ENCODE data around the gene DCST2.

DCST2 gene

DNA sequence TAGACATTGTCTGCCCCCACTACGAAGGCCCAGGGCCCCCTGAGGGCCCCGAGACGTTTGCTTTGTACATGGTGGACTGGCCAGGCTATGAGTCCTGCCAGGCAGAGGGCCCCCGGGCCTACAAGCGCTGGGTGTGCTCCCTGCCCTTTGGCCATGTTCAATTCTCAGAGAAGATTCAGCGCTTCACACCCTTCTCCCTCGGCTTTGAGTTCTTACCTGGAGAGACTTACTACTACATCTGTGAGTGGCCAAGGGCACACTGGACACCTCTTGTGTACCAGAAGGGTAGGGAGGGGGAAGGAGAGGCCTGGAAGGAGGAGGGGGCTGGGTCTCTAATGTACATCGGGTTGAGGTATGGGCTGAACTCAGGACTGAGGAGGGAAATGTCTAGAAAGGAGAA is 33.2 kb upstream of the DCST2 start:
- TF ChIP-seq, protein P1, sequence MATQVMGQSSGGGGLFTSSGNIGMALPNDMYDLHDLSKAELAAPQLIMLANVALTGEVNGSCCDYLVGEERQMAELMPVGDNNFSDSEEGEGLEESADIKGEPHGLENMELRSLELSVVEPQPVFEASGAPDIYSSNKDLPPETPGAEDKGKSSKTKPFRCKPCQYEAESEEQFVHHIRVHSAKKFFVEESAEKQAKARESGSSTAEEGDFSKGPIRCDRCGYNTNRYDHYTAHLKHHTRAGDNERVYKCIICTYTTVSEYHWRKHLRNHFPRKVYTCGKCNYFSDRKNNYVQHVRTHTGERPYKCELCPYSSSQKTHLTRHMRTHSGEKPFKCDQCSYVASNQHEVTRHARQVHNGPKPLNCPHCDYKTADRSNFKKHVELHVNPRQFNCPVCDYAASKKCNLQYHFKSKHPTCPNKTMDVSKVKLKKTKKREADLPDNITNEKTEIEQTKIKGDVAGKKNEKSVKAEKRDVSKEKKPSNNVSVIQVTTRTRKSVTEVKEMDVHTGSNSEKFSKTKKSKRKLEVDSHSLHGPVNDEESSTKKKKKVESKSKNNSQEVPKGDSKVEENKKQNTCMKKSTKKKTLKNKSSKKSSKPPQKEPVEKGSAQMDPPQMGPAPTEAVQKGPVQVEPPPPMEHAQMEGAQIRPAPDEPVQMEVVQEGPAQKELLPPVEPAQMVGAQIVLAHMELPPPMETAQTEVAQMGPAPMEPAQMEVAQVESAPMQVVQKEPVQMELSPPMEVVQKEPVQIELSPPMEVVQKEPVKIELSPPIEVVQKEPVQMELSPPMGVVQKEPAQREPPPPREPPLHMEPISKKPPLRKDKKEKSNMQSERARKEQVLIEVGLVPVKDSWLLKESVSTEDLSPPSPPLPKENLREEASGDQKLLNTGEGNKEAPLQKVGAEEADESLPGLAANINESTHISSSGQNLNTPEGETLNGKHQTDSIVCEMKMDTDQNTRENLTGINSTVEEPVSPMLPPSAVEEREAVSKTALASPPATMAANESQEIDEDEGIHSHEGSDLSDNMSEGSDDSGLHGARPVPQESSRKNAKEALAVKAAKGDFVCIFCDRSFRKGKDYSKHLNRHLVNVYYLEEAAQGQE (IDR thresholded peaks at IDR 0.05; ENCODE audit: insufficient replicate concordance, low read depth) = no peak
- TF ChIP-seq GABPA (IDR thresholded peaks at IDR 0.05; ENCODE audit: low read depth) (no peak), SPI1 (IDR thresholded peaks at IDR 0.05; ENCODE audit: borderline replicate concordance, low read depth) (no peak), POLR2AphosphoS5 (IDR thresholded peaks at IDR 0.05; ENCODE audit: low read depth) (no peak)
- TF ChIP-seq, protein P2, sequence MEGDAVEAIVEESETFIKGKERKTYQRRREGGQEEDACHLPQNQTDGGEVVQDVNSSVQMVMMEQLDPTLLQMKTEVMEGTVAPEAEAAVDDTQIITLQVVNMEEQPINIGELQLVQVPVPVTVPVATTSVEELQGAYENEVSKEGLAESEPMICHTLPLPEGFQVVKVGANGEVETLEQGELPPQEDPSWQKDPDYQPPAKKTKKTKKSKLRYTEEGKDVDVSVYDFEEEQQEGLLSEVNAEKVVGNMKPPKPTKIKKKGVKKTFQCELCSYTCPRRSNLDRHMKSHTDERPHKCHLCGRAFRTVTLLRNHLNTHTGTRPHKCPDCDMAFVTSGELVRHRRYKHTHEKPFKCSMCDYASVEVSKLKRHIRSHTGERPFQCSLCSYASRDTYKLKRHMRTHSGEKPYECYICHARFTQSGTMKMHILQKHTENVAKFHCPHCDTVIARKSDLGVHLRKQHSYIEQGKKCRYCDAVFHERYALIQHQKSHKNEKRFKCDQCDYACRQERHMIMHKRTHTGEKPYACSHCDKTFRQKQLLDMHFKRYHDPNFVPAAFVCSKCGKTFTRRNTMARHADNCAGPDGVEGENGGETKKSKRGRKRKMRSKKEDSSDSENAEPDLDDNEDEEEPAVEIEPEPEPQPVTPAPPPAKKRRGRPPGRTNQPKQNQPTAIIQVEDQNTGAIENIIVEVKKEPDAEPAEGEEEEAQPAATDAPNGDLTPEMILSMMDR (IDR thresholded peaks at IDR 0.05; ENCODE audit: insufficient read depth, low read length) = no peak
- H3K4me3 ChIP-seq (replicated peaks; ENCODE audit: insufficient read depth, low read length) = no peak overlapping the region
- H3K27ac ChIP-seq (replicated peaks) = no peak overlapping the region
- DNase-seq (ENCODE audit: low read depth in 1 of 2, low spot score in 1 of 2) = no peak
- H3K27me3 ChIP-seq (ENCODE audit: insufficient read depth, poor library complexity, severe bottlenecking) = no peaks in the 10 kb centered on the region

DNA sequence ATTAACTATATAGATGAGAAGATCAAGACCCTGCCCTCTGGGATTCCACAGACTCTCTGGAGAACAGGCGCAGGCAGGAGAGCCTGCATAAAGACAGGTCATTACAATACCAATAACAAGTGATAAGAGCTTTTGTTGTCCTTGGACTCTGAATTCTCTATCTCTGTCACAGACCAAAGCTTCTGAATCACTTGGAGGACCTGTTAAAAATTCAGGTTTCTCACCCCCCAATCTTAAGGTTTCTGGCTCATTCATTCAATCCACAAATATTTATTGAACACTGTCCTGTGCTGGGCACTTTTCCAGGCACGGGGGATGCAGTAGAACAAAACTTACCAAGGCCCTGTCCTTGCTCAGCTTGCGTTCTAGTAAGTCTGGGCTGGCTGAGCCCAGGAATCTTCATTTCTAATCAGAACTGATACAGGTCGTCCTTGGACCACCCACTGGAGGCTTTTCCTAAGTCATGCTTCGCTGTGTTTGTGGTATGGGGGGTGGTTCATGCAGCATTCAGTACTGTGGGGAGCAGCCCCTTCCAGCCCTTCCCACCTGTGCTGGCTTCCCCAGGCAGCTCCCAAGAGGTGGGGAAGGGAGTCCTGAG is 31.4 kb upstream of the DCST2 start:
- Histone ChIP-seq H3K27me3 (ENCODE audit: insufficient read depth, poor library complexity, severe bottlenecking) (no peaks in the 10 kb centered on the region), H3K4me3 (replicated peaks; ENCODE audit: insufficient read depth, low read length) (no peak overlapping the region), H3K27ac (replicated peaks) (no peak overlapping the region)
- TF ChIP-seq GABPA (IDR thresholded peaks at IDR 0.05; ENCODE audit: low read depth) (no peak), POLR2AphosphoS5 (IDR thresholded peaks at IDR 0.05; ENCODE audit: low read depth) (no peak), SPI1 (IDR thresholded peaks at IDR 0.05; ENCODE audit: borderline replicate concordance, low read depth) (no peak)
- TF ChIP-seq, protein P2 (IDR thresholded peaks at IDR 0.05; ENCODE audit: insufficient read depth, low read length) = no peak
- TF ChIP-seq, protein P1 (IDR thresholded peaks at IDR 0.05; ENCODE audit: insufficient replicate concordance, low read depth) = no peak
- no peak for DNase-seq (ENCODE audit: low read depth in 1 of 2, low spot score in 1 of 2)

DNA sequence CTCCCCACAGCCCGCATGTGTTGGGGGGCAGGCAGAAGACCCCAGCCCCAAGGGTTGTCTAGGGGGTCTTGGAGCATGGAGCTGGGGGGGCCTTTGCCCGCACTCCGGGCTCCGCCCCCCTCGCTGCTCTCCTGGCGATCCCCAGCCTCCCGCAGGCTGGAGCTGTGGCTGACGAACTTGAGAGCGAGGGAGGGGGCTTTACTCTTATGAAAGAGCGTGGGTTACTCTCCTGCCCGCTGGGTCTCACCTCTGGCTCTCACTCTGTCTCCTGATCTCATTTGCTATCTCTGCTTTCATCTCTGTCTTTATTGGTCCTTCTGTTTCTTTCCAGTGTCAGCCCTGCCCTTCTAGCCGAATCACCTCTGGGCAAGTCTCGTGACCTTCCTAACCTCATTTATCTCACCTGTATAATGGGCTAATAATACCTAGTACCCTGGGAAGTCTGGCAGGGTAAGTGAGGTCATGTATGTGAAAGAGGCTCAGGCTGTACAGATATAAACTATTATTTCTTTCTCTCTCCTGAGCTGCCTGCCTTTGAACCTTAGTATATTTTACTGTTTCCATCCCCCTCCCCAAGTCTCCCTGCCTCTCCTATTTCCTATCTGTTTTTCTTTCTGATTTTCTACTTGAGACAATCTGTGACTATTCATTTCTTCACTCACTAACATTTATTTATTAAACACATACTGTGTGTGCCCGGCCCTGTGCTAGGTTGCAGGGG is 30.7 kb upstream of the DCST2 start:
- Histone ChIP-seq H3K27ac (replicated peaks) (no peak overlapping the region), H3K27me3 (ENCODE audit: insufficient read depth, poor library complexity, severe bottlenecking) (no peaks in the 10 kb centered on the region), H3K4me3 (replicated peaks; ENCODE audit: insufficient read depth, low read length) (peak overlapping the region; percentile 53)
- no peak for DNase-seq (ENCODE audit: low read depth in 1 of 2, low spot score in 1 of 2)
- no peak for TF ChIP-seq POLR2AphosphoS5 (IDR thresholded peaks at IDR 0.05; ENCODE audit: low read depth)
- TF ChIP-seq GABPA (IDR thresholded peaks at IDR 0.05; ENCODE audit: low read depth) = no peak
- TF ChIP-seq, protein P2 (IDR thresholded peaks at IDR 0.05; ENCODE audit: insufficient read depth, low read length) = no peak
- TF ChIP-seq SPI1 (IDR thresholded peaks at IDR 0.05; ENCODE audit: borderline replicate concordance, low read depth) = no peak
- TF ChIP-seq, protein P1 (IDR thresholded peaks at IDR 0.05; ENCODE audit: insufficient replicate concordance, low read depth) = no peak
